Mammary epithelial cell (primary cell): Measurements from ENCODE around the gene LASP1.

Experiments used
- EZH2 ChIP-seq: IDR thresholded peaks from 2 replicates; pipeline ENCODE4 v1.6.1; 2012; ENCODE audit warnings: low read length, inconsistent platforms, borderline replicate concordance
- TF ChIP-seq, protein P1 (sequence below), 2 donors: IDR thresholded peaks in 1 of 2; conservative IDR thresholded peaks in 1 of 2; 2 replicates each; pipeline ENCODE4 v1.5.1; 2011 to 2012; ENCODE audit warnings: inconsistent platforms in 2 of 2, low read length in 2 of 2, mild to moderate bottlenecking in 2 of 2, control low read depth in 1 of 2, low read depth in 1 of 2; ENCODE audit not compliant: insufficient read depth in 1 of 2; ENCODE audit errors: extremely low read depth in 1 of 2

DNA sequence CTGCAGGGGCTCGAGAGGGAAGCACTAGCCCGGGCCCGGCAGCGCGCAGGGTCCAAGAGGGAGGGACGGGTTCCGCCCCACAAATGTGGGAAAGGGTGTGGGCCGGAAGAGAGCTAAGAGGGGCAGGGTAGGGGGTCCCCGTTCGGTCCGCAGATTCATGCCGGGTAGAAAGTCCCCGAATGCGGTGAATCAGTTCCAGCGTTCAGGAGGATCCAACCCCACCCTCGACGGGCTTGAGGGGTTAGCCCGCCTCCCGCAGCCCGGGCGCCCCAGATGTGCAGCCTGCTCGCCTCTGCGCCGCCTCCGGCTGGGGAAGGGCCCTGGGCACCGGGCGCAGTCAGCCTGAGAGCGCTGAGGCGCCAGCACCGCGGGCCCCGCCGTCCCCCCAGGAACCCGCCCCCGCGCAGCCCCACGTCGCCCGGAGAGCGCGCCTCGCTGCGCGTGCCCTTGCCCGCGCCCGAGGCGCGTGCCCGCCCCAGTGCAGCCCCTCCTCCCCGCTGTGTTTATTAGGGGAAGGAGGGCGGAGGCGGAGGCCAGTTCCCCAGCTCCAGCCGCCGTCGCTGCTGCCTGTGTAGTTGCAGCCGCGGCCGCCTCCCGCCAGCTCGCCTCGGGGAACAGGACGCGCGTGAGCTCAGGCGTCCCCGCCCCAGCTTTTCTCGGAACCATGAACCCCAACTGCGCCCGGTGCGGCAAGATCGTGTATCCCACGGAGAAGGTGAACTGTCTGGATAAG is at the start of gene LASP1:
- TF ChIP-seq EZH2, result no peak
- TF ChIP-seq, protein P1, sequence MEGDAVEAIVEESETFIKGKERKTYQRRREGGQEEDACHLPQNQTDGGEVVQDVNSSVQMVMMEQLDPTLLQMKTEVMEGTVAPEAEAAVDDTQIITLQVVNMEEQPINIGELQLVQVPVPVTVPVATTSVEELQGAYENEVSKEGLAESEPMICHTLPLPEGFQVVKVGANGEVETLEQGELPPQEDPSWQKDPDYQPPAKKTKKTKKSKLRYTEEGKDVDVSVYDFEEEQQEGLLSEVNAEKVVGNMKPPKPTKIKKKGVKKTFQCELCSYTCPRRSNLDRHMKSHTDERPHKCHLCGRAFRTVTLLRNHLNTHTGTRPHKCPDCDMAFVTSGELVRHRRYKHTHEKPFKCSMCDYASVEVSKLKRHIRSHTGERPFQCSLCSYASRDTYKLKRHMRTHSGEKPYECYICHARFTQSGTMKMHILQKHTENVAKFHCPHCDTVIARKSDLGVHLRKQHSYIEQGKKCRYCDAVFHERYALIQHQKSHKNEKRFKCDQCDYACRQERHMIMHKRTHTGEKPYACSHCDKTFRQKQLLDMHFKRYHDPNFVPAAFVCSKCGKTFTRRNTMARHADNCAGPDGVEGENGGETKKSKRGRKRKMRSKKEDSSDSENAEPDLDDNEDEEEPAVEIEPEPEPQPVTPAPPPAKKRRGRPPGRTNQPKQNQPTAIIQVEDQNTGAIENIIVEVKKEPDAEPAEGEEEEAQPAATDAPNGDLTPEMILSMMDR (conservative IDR thresholded peaks at IDR 0.05 in 1 of 2, IDR thresholded peaks at IDR 0.05 in 1 of 2; ENCODE audit: extremely low read depth in 1 of 2, insufficient read depth in 1 of 2, low read depth in 1 of 2, low read length in 2 of 2), result no peak
